ENCODE results near the gene ZNF561.
A peak's percentile ranks its signal among the peaks of the same experiment; 100 is the strongest.
"Not testable (repeated sequence)": the region's sequence is repeated elsewhere in the genome, so short reads cannot be mapped to it uniquely, and the experiment has no call there.

The ZNF561 gene

GRCh38 chr19:9621156-9622037 is at the start of gene ZNF561:
TSS of gene ZNF561 (minus strand) at chr19:9621232. CDS start at chr19:9619456, 1,776 bp downstream.
- DNase-seq: peak; percentile 75

DNA sequence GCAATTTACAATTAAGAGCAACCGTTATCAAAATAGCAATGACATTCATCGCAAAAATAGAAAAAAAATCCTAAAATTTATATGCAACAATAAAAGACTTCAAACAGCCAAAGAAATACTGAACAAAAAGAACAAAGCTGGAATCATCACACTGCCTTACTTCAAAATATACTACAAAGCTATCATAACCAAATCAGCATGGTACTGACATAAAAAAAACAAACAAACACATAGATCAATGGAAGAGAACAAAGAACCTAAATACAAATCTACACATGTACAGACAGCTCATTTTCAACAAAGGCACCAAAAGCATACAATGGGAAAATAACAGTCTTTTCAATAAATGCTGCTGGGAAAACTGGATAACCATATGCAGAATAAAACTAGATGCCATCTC is 47.5 kb upstream of the ZNF561 start:
- DNase-seq: no peak

- DNase-seq: no peak
Observed at GRCh38 chr19:9667898-9668297, 46.9 kb upstream of the ZNF561 start.

GRCh38 chr19:9658769-9659168 is 37.7 kb upstream of the ZNF561 start:
- DNase-seq: no peak

GRCh38 chr19:9653066-9653555 is 32.1 kb upstream of the ZNF561 start:
- DNase-seq: not testable (repeated sequence)

DNA sequence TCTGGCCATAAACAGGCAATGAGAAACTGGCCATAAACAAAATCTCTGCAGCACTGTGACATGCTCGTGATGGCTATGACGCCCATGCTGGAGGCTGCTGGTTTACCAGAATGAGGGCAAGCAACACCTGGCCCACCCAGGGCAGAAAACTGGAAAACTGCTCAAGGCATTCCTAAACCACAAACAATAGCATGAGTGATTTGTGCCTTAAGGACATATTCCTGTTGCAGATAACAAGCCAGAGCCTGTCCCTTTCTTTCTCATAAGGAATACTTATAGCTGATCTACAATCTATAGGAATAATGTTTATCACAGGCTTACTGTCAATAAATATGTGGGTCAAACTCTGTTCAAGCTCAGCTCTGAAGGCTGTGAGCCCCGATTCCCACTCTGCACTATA is 30.4 kb upstream of the ZNF561 start:
- not testable (repeated sequence) for DNase-seq

DNA sequence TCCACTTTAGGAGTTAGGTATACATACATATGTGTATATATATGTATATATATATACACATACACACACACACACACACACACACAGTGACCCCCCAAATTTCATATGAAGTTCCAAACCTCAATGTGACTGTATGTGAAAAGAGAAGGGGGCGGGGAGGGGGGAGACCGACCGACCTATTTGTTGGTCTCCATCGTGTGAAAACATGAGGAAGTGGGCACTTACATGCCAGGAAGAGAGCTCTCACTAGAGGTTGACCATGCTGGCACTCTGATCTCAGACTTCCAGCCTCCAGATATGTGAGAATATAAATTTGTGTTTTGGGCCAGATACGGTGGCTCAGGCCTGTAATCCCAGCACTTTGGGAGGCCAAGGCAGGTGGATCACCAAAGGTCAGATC is 29.3 kb upstream of the ZNF561 start:
- no peak for DNase-seq

GRCh38 chr19:9645472-9645871 is 24.4 kb upstream of the ZNF561 start:
- DNase-seq: no peak

DNA sequence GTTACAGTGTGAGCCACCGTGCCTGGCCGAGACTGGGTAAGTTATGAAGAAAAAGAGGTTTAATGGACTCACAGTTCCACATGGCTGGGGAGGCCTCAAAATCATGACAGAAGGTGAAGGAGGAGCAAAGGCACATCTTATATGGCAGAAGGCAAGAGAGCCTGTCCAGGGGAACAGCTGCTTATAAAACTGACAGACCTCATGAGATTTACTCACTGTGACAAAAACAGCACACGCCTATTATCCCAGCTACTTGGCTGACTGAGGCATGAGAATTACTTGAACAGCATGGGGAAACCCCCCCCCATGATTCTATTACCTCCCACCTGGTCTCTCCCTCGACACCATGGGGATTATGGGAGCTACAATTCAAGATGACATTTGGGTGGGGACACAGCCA is 23.4 kb upstream of the ZNF561 start:
- DNase-seq: no peak

- no peak for DNase-seq
Observed at GRCh38 chr19:9641810-9642209, 20.8 kb upstream of the ZNF561 start.

DNA sequence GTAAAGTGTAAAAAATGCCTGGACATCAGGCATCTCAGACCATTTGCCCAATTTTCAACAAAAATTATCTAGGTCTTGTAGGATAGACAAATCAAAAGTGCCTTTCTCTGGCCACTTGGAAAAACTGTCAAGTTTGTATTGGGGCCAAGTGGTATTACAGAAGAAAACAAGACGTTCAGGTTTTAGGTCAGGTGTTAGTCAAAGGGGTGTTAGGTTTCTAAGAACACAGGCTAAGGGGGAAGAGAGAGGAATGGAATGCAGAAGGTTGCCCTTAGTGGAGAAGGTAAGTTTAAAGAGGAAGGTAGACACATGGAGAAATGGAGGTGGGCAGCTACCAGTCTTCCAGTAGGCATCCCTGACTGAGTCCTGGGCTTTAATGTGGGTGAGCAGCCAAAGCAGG is 19.9 kb upstream of the ZNF561 start:
- no peak for DNase-seq

DNA sequence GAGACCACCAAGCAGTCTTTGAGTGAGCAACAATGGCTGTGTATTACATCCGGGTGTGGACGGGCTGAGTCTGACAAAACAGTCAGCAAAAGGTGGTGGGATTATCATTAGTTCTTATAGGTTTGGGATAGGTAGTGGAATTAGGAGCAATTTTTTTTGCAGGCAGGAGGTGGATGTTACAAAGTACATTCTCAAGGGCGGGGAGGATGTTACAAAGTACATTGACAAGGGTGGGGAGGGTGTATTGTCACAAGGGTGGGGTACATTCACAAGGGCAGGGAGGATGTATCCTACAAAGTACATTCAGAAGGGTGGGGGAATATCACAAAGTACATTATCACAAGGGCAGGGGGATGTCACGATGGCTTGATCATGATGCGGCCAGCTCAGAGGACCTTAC is 15.0 kb upstream of the ZNF561 start:
- no peak for DNase-seq

DNA sequence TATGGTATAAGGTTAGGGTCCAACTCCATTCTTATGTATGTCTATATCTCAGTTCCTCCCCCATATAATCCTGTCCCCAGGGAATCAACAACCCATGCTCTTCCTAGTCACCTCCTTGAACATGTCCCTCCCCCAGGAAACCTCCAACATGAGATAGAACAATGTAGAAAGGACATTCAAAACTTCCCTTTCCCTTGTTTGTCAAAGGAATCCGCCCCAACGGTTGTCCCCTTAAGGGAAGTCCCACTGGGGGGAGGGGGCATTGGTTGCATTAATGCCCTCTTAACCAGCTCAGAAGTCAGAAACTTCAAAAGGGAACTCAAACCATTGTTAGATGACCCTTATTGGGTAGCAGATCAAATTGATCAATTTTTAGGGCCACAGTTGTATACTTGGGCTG is 6.8 kb upstream of the ZNF561 start:
- no peak for DNase-seq

DNA sequence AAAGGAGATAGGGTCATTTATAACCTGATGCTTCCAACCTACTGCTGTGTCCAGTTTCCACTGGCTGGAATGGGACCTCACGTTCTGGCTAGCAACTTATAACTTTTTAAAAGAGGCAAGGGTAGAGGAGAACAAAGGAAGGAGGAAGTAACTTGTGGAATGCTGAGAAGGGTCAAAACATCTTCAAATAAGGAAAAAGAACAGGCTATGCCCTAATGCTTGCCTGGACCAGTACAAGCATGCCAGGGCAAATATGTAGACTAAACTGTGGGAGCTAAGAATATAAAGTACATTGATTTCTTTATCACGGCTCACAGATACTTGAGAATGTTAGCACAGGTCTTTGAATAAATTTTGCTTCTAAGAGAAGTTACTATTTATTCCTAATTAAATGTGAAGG is 1.5 kb upstream of the ZNF561 start:
- no peak for DNase-seq

DNA sequence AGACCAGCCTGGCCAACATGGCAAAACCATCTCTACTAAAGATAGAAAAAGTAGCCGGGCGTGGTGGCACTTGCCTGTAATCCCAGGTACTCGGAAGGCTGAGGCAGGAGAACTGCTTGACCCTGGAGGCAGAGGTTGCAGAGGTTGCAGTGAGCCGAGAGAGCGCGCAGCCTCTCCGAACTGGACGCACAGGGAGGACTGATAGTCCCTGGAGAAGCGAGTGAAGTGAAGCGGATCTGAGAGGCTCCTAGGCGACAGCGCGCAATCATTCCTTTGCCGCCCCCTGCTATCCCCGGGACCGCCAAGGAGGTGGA is 233 bp downstream of the ZNF561 start:
- DNase-seq: no peak

DNA sequence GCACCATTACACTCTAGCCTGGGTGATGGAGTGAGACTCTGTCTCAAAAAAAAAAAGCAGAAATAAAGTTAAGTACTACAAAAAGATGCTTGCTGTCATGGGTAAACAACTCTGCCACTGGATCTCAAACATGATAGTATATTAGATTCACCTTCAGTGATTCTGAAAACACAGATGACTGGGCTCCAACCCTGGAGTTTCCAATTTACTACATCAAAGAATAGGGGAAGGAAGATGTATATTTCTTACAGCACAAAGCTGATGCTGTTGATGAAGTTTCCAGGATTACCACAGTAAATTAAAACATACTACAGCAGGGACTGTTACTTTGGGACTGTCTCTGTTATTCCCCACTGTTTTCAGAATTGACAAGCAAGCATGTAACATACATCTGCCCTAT is 5.2 kb downstream of the ZNF561 start:
- DNase-seq: no peak

DNA sequence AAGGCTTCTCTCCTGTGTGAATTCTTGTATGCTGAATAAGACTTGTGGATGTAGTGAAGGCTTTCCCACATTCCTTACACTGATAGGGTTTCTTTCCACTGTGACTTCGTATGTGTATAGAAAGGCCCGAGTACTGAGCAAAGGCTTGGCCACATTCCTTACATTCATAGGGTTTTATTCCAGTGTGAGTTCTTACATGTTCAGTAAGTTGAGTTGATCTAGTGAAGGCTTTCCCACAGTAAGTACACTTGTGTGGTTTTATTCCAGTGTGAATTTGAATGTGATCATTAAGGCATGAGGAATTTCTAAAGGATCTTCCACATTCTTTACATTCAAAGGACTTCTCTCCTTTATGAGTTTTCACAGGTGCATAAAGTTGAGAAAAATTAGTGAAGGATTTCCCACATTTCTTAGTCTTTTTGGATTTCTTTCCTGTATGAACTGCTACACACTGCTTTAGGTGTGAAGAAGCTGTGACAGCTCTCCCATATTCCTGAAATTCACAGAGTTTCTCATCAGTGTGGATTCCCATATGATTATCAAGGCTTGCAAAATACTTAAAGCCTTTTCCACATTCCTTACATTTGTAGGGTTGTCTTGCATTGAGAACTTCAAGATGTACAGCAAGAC is 10.4 kb downstream of the ZNF561 start:
- no peak for DNase-seq

- no peak for DNase-seq
Observed at GRCh38 chr19:9608912-9609311, 12.1 kb downstream of the ZNF561 start.

DNA sequence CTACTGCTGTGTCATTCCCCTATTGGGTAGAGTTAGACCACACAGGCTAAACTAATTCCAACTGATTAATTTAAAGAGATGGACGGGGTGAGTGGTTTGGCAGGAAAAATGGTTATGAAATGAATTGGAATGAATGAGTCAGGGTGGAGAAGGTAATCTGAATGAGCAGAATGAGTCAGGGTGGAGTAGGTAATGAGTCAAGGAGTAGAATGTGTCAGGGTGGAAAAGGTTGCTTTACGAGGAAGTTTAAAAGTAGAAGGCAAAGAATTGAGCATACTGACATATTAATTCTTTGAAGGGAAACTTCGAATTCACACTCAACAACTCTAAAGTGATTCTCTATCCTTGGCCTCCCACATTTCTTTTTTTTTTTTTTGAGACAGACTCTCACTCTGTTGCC is 24.0 kb downstream of the ZNF561 start:
- DNase-seq: no peak

DNA sequence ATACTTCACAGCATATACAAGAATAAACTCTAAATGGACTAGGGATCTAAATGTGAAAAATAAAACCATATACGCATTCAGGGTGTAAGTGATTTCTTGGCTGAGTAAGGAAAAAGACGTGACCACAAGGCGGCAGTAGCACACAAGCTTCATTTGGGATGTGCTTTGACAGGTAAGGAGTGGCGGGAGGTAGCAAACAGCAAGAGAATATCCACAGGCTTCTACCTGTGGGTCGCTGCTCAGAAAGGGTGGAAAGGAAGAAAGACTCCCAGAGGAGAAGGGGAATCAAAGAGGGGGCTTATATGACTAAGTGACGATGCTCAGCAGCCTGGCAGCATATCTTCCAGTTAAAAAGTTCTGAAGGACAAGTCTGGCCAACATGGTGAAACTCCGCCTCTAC is 34.3 kb downstream of the ZNF561 start:
- DNase-seq: peak; percentile 36

- DNase-seq: peak; percentile 74
Observed at GRCh38 chr19:9584073-9584833, 36.8 kb downstream of the ZNF561 start, which contains the start of gene ZNF121. TSS of gene ZNF121 (minus strand) at chr19:9584504. CDS start at chr19:9568097, 16,407 bp downstream.

- DNase-seq: not testable (repeated sequence)
Observed at GRCh38 chr19:9582081-9582725, 38.8 kb downstream of the ZNF561 start.

- no peak for DNase-seq
Observed at GRCh38 chr19:9580728-9581127, 40.3 kb downstream of the ZNF561 start.
